ENCODE data around the gene CNPPD1. TPM values are rescaled to one million over a fixed set of nuclear protein-coding genes. Genes with fewer than 3 reads are reported as not detected.

CNPPD1 gene
- total RNA-seq, 4 donors from 2014 or later = 50.6 to 82.0 (median 66.0) TPM

- no peak for TF ChIP-seq POLR2A (IDR thresholded peaks at IDR 0.05)
- no peak for TF ChIP-seq EP300 (IDR thresholded peaks at IDR 0.05)
- TF ChIP-seq POLR2AphosphoS5 (IDR thresholded peaks at IDR 0.05) = no peak
- no peak for TF ChIP-seq CTCF (IDR thresholded peaks at IDR 0.05)
- Histone ChIP-seq H3K27ac (no peak overlapping the region), H3K4me3 (no peak overlapping the region), H3K9me3 (no peaks in the 10 kb centered on the region), H3K27me3 (no peaks in the 10 kb centered on the region), H3K36me3 (no peaks in the 10 kb centered on the region), H3K4me1 (peaks cover 0 to 20% (median 0%) of the 10 kb centered on the region in 3 donors)
- ATAC-seq = no peak
- 82 to 87% methylated on average over 3 to 5 of the region's 5 CpGs for whole genome bisulfite sequencing, 2 donors (ENCODE audit: low coverage in 1 of 2)
Observed at GRCh38 chr2:219122202-219122980, 54.3 kb downstream of the CNPPD1 start.

Other genes with a start within 250 kb of the CNPPD1 start
- gene CDK5R2, start 217.3 kb downstream of the CNPPD1 start, total RNA-seq = under 1 TPM in 2 of 4 donors, not detected in 2; 0.27 to 0.35 TPM
- not detected for gene FEV, start 191.7 kb downstream of the CNPPD1 start, total RNA-seq
- not detected for gene CRYBA2, start 183.5 kb downstream of the CNPPD1 start, total RNA-seq
- not detected for gene CFAP65, start 135.4 kb downstream of the CNPPD1 start, total RNA-seq
- gene IHH, start 116.0 kb downstream of the CNPPD1 start, total RNA-seq = under 1 TPM in 1 of 4 donors, not detected in 3; 0.23 TPM
- 10 to 100 TPM; 12.8 to 25.5 (median 17.4) TPM for gene NHEJ1, start 16.1 kb downstream of the CNPPD1 start, total RNA-seq
- 1 to 10 TPM in 1 of 4 donors, under 1 TPM in 2, not detected in 1; 0.23 to 1.1 (median 0.27) TPM for gene SLC23A3, start 6.9 kb downstream of the CNPPD1 start, total RNA-seq
- 10 to 100 TPM; 49.8 to 63.7 (median 57.6) TPM for gene RETREG2, start 1.4 kb upstream of the CNPPD1 start, total RNA-seq
- gene ZFAND2B, start 29.9 kb upstream of the CNPPD1 start, total RNA-seq = 10 to 100 TPM; 34.7 to 44.5 (median 37.6) TPM
- 10 to 100 TPM; 11.4 to 19.6 (median 16.8) TPM for gene ABCB6, start 42.0 kb upstream of the CNPPD1 start, total RNA-seq
- gene ATG9A, start 52.7 kb upstream of the CNPPD1 start, total RNA-seq = 10 to 100 TPM; 39.8 to 82.6 (median 47.0) TPM
- gene ANKZF1, start 52.9 kb upstream of the CNPPD1 start, total RNA-seq = 10 to 100 TPM; 24.3 to 48.4 (median 25.1) TPM
- gene GLB1L, start 68.5 kb upstream of the CNPPD1 start, total RNA-seq = 1 to 10 TPM; 5.9 to 9.7 (median 6.6) TPM
- gene STK16, start 68.6 kb upstream of the CNPPD1 start, total RNA-seq = 10 to 100 TPM; 10.2 to 14.0 (median 11.6) TPM
- gene TUBA4B, start 76.3 kb upstream of the CNPPD1 start, total RNA-seq = not detected
- gene TUBA4A, start 77.0 kb upstream of the CNPPD1 start, total RNA-seq = 10 to 100 TPM; 33.2 to 89.3 (median 56.2) TPM
- 10 to 100 TPM; 45.3 to 76.1 (median 54.9) TPM for gene DNAJB2, start 102.4 kb upstream of the CNPPD1 start, total RNA-seq
- gene PTPRN, start 132.5 kb upstream of the CNPPD1 start, total RNA-seq = 1 to 10 TPM in 2 of 4 donors, under 1 TPM in 1, not detected in 1; 0.58 to 3.0 (median 1.9) TPM
- not detected for gene RESP18, start 155.8 kb upstream of the CNPPD1 start, total RNA-seq
- gene DNPEP, start 211.0 kb upstream of the CNPPD1 start, total RNA-seq = 10 to 100 TPM; 37.8 to 76.9 (median 59.2) TPM
- gene DES, start 241.5 kb upstream of the CNPPD1 start, total RNA-seq = over 10,000 TPM; 10,852 to 31,720 (median 15,007) TPM